Heart left ventricle (tissue), 16 donors: Measurements from ENCODE around the gene PRKCA. TPM values are rescaled to one million over a fixed set of nuclear protein-coding genes. Genes with fewer than 3 reads are reported as not detected.

Experiments used
- ATAC-seq, 4 donors: fragments of 200-7000 bp; cut with Tn5 transposase; one replicate each; pipeline ENCODE4 v1.9.1; 2020 to 2022; ENCODE audit warnings: moderate library complexity in 4 of 4, mild to moderate bottlenecking in 3 of 4, moderate number of reproducible peaks in 1 of 4
- DNase-seq, 5 donors: peaks; one replicate each; pipeline ENCODE4 v3.0.0-alpha.2; 2020
- H3K27ac ChIP-seq, 12 donors: fragments of 200-600 bp; sonication (generic) in 4 of 12; one replicate each; pipeline versions ENCODE4 v1.5.0 to v1.8.0; 2016 to 2022; ENCODE audit warnings: mild to moderate bottlenecking in 2 of 12
- H3K27me3 ChIP-seq, 9 donors: fragments of 200-600 bp; sonication (generic) in 2 of 9; one replicate each; pipeline versions ENCODE4 v1.5.1 to v1.8.0; 2016 to 2022; ENCODE audit warnings: mild to moderate bottlenecking in 3 of 9
- H3K36me3 ChIP-seq, 9 donors: fragments of 200-600 bp; sonication (generic) in 2 of 9; one replicate each; pipeline versions ENCODE4 v1.5.0 to v1.8.0; 2018 to 2022; ENCODE audit warnings: mild to moderate bottlenecking in 2 of 9
- H3K4me1 ChIP-seq, 12 donors: fragments of 200-600 bp; sonication (generic) in 4 of 12; one replicate each; pipeline versions ENCODE4 v1.5.0 to v1.8.0; 2016 to 2022; ENCODE audit warnings: mild to moderate bottlenecking in 3 of 12
- H3K4me3 ChIP-seq, 12 donors: fragments of 200-600 bp; sonication (generic) in 4 of 12; one replicate each; pipeline versions ENCODE4 v1.5.0 to v1.8.0; 2017 to 2022; ENCODE audit warnings: mild to moderate bottlenecking in 9 of 12, moderate library complexity in 4 of 12
- H3K9me3 ChIP-seq, 12 donors: fragments of 200-600 bp; sonication (generic) in 4 of 12; one replicate each; pipeline versions ENCODE4 v1.5.0 to v1.8.0; 2016 to 2022; ENCODE audit warnings: mild to moderate bottlenecking in 1 of 12
- CTCF ChIP-seq, 12 donors: fragments of 200-600 bp; sonication (generic) in 4 of 12; IDR thresholded peaks; one replicate each; pipeline versions ENCODE4 v1.5.0 to v1.8.0; 2018 to 2022; ENCODE audit warnings: antibody characterized with exemption in 12 of 12, mild to moderate bottlenecking in 5 of 12
- POLR2A ChIP-seq, 2 donors: fragments of 450-650 bp; IDR thresholded peaks; one replicate each; pipeline ENCODE4 v1.6.1; 2017; ENCODE audit warnings: antibody characterized with exemption in 2 of 2, mild to moderate bottlenecking in 2 of 2, moderate library complexity in 2 of 2
- WGBS, 4 donors: extraction: QIAGEN DNeasy Blood & Tissue Kit in 2 of 4; methylation state at CpG; one replicate each; pipeline versions ENCODE4 v1.1.5 to v1.1.7; 2013 to 2018; 5-methylcytosine and 5-hydroxymethylcytosine counted together
- intact Hi-C, 10 donors: fragments of 100-400 bp; cut with DNase I; formaldehyde crosslinking; loops; one replicate each; pipeline versions ENCODE4 v1.11.1 to v1.14.2; 2022
- polyA plus RNA-seq, 2 donors: library from polyadenylated mRNA; stranded (reverse); fragments of 200-250 nt; gene quantifications; one replicate each; pipeline ENCODE4 v1.2.3, GENCODE V29; 2013
- total RNA-seq, 9 donors: library from RNA; depleted of rRNA in 2 of 9; stranded (reverse); fragments of >200 nt in 2 of 9; fragmentation: NEBNext Ultra II Directional in 3 of 9; extraction: Animal tissue kit (Norgen Biotek cat#: 25700) in 3 of 9; gene quantifications; one replicate each; pipeline versions ENCODE4 v1.1.0 to v1.2.4, GENCODE V29; 2016 to 2023
- donor health status: ischemic (EF 13 %, LVEDD 7.1; RV severe dilation, severe dysfunction).
- donor health status: healthy with polysubstance abuse.
- donor health status: DM: no; HTN: yes; CAD: no.
- donor health status: DM: no; HTN: no; CAD: no.
- donor health status: ischemic (EF 25% LVEDD 6.9; RV normal size, moderate dysfunction).
- donor health status: ischemic (EF 25% LVEDD 5.7; RV mildly dilated, moderate dysfunction).
- donor health status: healthy.
- donor health status: DM: yes; HTN: yes; CAD: no.
- donor health status: ischemic (EF 35%, LVEDD 5.7; RV mildly dilated, moderate dysfunction).
- donor health status: nonischemic (EF 11% LVEDD 7.7; RV severe dilation, severe dysfunction).
- donor health status: DM: yes; HTN: yes; CAD: no.
- donor health status: PGD.
- donor health status: ischemic (EF 29% LVEDD 5.4; RV normal size, mild dysfunction).
- donor health status: nonischemic (EF 23%, LVEDD 6.1; RV moderate dilation, normal function).

Gene PRKCA
- total and polyA plus RNA-seq, 11 donors, result 3.4 to 26.8 (median 11.4) TPM

GRCh38 chr17:66273586-66273848 is 28.9 kb upstream of the PRKCA start:
- intact Hi-C loops, result no loop called here
- Histone ChIP-seq H3K27me3 (no peaks in the 10 kb centered on the region), H3K36me3 (no peaks in the 10 kb centered on the region), H3K4me1 (peaks cover 0 to 6% (median 0%) of the 10 kb centered on the region in 12 donors), H3K4me3 (no peak overlapping the region), H3K9me3 (peaks cover 0 to 15% (median 2%) of the 10 kb centered on the region in 12 donors), H3K27ac (no peak overlapping the region)
- ATAC-seq (no peak), DNase-seq (no peak)
- TF ChIP-seq POLR2A (IDR thresholded peaks at IDR 0.05), result no peak
- TF ChIP-seq CTCF (IDR thresholded peaks at IDR 0.05), result no peak

- Histone ChIP-seq H3K4me3 (no peak overlapping the region), H3K9me3 (peaks cover 0 to 9% (median 2%) of the 10 kb centered on the region in 12 donors), H3K4me1 (peaks cover 0 to 6% (median 0%) of the 10 kb centered on the region in 12 donors), H3K36me3 (no peaks in the 10 kb centered on the region), H3K27ac (no peak overlapping the region), H3K27me3 (no peaks in the 10 kb centered on the region)
- intact Hi-C loops, result no loop called here
- 62 to 68% (median 66%) methylated on average over 6 of the region's 6 CpGs for WGBS, 4 donors
- DNase-seq (no peak), ATAC-seq (peak in 2 of 4 donors; percentile 31 to 54)
- TF ChIP-seq POLR2A (IDR thresholded peaks at IDR 0.05) (no peak), CTCF (IDR thresholded peaks at IDR 0.05) (no peak)
Observed at GRCh38 chr17:66275651-66276050, 26.8 kb upstream of the PRKCA start.

DNA sequence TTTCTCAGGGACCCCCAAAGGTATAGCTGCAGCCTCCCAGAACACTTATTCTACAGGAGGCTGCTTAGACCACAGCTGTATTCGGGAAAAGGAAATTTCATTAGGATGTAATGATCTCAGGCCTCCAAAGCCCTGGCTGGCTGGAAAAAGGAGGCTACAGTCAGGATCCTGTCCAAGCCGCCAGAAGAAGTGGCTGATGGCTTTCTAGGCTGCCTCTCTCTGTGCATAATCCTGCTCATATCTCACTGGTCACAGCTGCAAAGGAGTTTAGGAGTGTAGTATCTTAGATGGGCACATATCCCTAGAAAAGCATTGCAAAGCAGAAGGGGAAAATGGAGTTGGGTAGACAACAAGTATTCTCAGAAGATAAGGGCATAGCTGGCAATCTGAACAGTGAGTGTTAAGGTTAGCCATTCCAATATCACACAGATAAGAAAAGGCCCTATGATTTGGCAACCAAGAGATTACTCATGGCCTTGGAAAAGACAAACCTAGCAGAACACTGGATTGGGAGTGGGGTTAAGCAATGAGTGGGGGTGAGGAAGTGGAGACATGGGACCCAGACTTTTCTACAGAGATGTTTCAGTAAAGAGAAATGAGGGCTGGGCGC is 26.0 kb upstream of the PRKCA start:
- no peak for TF ChIP-seq POLR2A (IDR thresholded peaks at IDR 0.05)
- H3K4me1 ChIP-seq, result peaks cover 0 to 6% (median 0%) of the 10 kb centered on the region in 12 donors
- H3K9me3 ChIP-seq, result peaks cover 0 to 4% (median under 1%) of the 10 kb centered on the region in 12 donors
- WGBS, 4 donors, result 75 to 77% (median 76%) methylated on average over 3 of the region's 3 CpGs
- H3K4me3 ChIP-seq, result no peak overlapping the region
- intact Hi-C loops, result no loop called here
- DNase-seq, result no peak
- ATAC-seq, result no peak
- H3K27me3 ChIP-seq, result no peaks in the 10 kb centered on the region
- H3K36me3 ChIP-seq, result no peaks in the 10 kb centered on the region
- no peak overlapping the region for H3K27ac ChIP-seq

GRCh38 chr17:66277191-66277590 is 25.2 kb upstream of the PRKCA start:
- WGBS, 4 donors, result 92 to 98% (median 95%) methylated on average over 2 of the region's 2 CpGs
- intact Hi-C loops, result no loop called here
- Histone ChIP-seq H3K4me3 (no peak overlapping the region), H3K9me3 (no peaks in the 10 kb centered on the region), H3K36me3 (no peaks in the 10 kb centered on the region), H3K27me3 (no peaks in the 10 kb centered on the region), H3K27ac (no peak overlapping the region), H3K4me1 (peaks cover 0 to 6% (median 0%) of the 10 kb centered on the region in 12 donors)
- no peak for TF ChIP-seq CTCF (IDR thresholded peaks at IDR 0.05)
- no peak for TF ChIP-seq POLR2A (IDR thresholded peaks at IDR 0.05)
- DNase-seq (no peak), ATAC-seq (no peak)
